ENCODE data around the gene ZNG1F.
"Not testable (repeated sequence)": the region's sequence is repeated elsewhere in the genome, so short reads cannot be mapped to it uniquely, and the experiment has no call there.

The ZNG1F gene

DNA sequence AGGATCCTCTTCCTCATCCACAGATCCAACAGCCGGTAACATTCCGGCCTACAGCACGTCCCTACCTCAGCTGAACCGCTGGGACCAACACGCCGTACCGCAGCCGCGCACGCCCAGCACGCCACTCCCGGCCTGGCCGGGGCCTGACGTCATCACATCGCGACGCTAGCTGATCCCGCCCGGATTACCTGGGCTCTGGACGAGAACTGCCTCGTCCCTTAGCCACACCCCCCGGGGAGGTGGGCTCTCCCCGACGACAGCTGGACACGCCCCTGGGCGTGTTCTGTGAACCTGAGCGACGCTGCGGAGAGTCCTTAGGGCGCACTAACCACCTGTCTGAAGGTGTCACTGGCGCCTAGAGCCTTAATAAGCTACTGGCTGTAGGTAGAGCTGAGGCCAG is at the start of gene ZNG1F:
Gene ZNG1F (minus strand): TSS at position 101 of the 400 bp plus-strand sequence. CDS start 59 bp downstream, at position 42.
- DNase-seq, result not testable (repeated sequence)

DNA sequence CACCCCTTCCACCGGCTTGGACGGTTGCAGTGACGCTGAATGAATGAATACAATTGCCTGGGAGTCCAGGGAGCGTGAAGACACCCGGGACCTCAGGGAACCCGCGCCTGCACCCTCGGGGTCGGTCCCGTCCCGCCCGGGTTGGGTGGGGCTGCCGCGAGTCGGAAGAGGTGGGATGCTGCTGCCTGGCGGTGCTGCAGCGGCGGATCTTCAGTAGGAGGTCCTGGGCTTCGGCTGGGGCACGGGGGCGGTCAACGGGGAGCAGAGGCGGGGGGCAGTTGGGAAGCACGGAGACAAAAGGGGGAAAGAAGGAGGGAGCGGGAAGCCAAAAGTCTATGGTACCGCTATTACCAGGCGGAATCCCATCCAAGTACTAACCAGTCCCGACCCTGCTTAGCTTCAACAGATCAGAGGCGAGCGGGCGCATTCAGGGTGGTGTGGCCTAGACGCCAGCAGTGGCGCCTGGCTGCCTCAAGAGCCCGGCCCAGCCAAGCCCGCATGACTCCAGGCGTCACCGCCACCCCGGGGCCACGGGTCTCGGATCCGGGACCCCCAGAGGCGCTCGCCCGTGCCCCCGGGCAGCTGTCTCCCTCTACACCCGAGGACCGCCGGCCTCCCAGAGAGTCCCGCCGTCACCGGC is 48.1 kb upstream of the ZNG1F start:
- DNase-seq, result not testable (repeated sequence)

GRCh38 chr9:41236486-41237109 is 47.5 kb upstream of the ZNG1F start:
- DNase-seq, result not testable (repeated sequence)

DNA sequence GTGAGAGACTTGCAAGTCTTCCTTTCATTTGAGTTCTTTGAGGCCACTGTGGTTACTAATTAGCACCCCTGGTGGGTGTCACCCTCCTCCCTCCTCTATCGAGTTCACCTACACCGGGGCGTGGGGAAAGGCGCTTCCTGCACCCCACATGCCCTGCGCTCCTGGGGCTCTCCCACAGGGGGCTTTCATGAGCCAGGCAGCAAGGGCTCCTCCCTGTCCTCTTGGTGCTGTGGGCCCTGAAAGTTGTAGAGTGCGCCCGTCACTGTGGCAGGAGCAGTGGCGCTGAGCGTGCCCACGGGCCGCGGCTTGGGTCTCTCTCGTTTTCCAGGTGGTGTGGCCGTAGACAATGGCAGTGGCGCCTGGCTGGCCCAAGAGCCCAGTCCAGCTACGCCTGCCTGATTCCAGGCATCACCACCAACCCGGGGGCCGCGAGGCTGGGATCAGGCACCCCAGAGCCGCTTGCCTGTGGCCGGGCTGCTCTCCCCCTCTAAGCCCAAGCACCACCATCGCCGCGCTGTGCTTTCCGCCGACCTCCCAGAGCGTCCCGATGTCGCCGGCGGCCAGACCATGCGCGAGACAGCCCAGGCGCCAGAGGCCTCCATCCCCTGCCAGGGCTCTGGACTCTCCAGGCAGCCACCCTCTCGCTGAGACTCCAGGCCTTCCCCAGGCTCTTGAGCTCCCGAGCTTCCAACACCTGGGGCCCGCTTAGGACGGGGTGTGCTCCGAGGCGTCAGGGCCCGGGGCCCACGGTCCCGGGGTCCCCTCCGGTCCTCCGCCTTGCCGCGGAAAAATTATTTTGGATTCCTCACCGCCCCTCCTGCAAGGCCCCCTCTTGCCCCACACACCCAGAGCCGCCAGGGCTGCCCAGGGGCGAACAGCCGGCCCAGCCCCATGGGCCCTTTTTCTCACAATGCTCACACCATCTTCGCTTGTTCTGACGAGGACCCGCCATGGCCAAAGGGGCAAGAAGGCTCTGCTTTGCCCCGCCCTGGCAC is 46.0 kb upstream of the ZNG1F start:
- not testable (repeated sequence) for DNase-seq

DNA sequence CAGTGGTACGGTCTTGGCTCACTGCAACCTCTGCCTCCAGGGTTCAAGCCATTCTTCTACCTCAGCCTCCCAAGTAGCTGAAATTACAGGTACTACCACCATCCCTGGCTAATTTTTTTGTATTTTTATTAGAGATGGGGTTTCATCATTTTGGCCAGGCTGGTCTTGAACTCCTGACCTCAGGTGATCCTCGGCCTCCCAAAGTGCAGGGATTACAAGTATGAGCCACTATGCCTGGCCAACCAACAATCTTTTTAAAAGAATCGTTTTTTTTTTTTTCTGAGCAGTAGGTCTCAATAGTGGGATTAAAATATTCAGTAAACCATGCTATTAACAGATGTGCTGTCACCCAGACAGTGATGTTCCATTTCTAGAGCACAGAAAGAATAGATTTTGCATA is 45.1 kb upstream of the ZNG1F start:
- DNase-seq, result not testable (repeated sequence)

DNA sequence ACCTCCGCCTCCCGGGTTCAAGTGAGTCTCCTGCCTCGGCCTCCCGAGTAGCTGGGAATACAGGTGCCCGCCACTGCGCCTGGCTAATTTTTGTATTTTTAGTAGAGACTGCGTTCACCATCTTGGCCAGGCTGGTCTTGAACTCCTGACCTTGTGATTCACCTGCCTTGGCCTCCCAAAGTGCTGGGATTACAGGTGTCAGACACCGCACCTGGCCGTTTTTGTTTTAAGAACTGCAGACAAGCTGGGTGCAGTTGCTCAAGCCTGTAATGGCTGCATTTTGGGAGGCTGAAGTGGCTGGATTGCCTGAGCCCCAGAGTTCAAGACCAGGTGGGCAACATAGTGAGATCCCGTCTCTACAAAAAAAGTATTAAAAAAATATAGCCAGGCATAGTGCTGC is 43.2 kb upstream of the ZNG1F start:
- DNase-seq, result not testable (repeated sequence)

DNA sequence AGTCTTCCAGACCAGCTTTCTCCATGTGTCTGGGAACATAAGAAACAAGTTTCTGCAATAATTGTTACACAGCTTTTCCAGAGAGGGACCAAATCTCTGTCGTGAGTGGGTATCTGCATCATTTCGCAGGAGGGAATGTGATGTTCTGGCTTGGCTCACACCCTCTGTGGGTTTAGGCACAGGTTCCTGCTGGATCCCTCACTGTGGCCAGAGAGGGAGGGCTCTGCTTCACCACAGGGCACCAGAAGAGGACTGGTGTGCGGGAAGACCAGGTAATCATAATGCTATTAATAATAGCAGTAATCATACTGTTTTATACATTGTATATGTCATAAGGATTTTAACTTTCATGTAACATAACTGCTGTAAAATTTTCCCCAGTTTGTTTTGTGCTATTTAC is 41.3 kb upstream of the ZNG1F start:
- not testable (repeated sequence) for DNase-seq

DNA sequence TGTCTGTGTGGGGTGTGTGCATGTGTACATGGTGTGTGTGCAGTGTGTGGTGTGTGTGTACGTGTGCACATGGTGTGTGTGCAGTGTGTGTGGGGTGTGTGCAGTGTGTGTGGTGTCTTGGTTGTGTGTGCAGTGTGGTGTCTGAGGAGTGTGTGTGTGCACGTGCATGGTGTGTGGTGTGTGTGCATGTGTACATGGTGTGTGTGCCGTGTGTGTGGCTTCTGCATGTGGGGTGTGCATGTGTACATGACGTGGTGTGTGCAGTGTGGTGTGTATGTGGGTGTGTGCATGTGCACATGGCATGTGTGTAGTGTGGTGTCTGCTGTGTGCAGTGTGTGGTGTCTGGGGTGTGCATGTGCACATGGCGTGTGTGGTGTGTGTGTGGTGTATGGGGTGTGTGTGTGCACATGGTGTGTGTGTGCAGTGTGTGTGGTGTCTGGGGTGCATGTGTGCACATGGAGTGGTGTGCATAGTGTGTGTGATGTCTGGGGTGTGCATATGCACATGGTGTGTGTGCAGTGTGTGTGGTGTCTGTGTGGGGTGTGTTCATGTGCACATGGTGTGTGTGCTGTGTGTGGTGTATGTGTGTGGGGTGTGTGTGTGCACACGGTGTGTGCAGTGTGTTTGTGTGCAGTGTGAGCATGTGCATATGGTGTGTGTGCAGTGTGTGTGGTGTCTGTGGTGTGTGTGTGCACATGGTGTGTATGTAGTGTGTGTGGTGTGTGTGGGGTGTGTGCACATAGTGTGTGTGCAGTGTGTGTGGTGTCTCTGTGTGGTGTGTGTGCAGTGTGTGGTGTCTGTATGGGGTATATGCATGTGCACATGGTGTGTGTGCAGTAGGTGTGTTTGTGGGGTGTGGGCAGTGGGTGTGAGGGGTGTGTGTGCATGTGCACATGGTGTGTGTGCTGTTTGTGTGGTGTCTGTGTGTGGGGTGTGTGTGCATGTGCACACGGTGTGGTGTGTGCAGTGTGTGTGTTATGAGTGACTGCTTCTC is 40.6 kb upstream of the ZNG1F start:
- no peak for DNase-seq

DNA sequence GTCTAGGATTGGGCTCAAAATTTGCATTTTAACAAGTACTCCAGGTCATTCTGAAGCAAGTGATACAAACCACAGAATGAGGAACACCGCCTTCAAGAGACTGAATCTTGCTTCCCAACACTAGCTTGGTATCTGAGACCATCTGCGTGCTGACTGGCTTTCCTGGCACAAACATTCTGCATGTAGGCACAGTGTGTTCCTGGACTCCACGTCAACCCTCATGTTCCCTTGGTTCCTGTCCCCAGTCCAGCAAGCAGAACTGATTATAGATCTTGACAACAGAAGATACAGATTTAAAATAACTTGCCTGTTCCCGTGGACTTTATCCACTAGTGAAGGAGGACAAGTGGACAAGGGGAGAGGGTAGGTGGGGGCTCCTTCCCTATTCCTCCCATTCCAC is 30.7 kb upstream of the ZNG1F start:
- DNase-seq, result not testable (repeated sequence)

DNA sequence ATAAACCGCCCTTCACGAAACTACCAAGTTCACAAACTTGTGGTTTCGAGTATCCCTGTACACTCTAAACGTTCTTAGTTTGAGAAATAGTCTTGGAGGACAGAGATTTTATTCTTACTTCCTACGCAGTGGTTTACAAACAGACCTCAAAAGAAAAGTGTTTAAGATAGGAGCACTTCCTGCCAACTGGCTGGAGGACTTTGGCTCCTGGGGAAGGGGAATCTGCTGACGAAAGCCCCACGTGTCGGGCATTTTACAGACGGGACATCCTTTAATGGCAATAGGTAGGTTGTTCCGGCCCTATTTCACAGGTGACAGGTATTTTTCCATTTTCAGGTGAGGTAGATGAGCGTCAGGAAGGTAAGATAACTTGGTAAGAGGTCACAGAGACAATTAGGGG is 678 bp downstream of the ZNG1F start:
- DNase-seq, result not testable (repeated sequence)

GRCh38 chr9:41174994-41175393 is 14.1 kb downstream of the ZNG1F start:
- DNase-seq, result not testable (repeated sequence)

GRCh38 chr9:41150116-41150515 is 39.0 kb downstream of the ZNG1F start:
- DNase-seq, result not testable (repeated sequence)

- not testable (repeated sequence) for DNase-seq
Measured at GRCh38 chr9:41141878-41142277, 47.2 kb downstream of the ZNG1F start.

GRCh38 chr9:41128581-41128980 is 60.5 kb downstream of the ZNG1F start, which contains the start of gene FOXD4L6:
Gene FOXD4L6, minus strand, starts transcription at chr9:41128681. Its CDS starts 298 bp downstream, at chr9:41128383.
- DNase-seq, result not testable (repeated sequence)

GRCh38 chr9:41126746-41127446 is 62.2 kb downstream of the ZNG1F start:
- not testable (repeated sequence) for DNase-seq

GRCh38 chr9:41125936-41126335 is 63.2 kb downstream of the ZNG1F start:
- DNase-seq, result not testable (repeated sequence)

- not testable (repeated sequence) for DNase-seq
Measured at GRCh38 chr9:41125109-41125658, 63.9 kb downstream of the ZNG1F start.

GRCh38 chr9:41124250-41125108 is 64.6 kb downstream of the ZNG1F start:
- not testable (repeated sequence) for DNase-seq

GRCh38 chr9:41123812-41124211 is 65.3 kb downstream of the ZNG1F start:
- DNase-seq, result not testable (repeated sequence)

DNA sequence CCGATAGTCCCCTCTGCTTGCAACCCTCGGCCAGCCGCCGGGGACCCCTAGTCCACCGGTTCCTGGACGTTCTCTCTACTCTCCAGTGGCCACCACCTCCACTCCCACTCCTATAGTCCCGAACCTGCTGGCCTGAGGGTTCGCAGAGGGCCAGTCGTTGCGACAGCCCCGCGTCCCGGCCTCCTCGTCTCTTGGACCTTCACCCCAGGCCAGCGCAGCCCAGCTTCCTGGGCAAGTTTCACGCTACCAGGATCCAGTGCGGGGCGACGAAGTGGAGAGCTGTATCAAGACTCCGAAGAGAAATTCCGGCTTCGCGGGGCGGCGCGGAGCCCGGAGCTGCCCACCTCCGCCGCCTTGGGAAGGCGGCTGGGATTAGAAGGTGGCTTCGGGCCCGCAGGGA is 65.7 kb downstream of the ZNG1F start:
- DNase-seq, result not testable (repeated sequence)
